Measurements from ENCODE around the gene MAP2.

MAP2 gene

GRCh38 chr2:209638346-209638745 is 214.5 kb downstream of the MAP2 start:
- DNase-seq: no peak

- DNase-seq: no peak
These were observed 216.5 kb downstream of the MAP2 start for GRCh38 chr2:209640358-209640757.

GRCh38 chr2:209642146-209642820 is 218.4 kb downstream of the MAP2 start:
- no peak for DNase-seq

- DNase-seq: no peak
These were observed 221.0 kb downstream of the MAP2 start for GRCh38 chr2:209644842-209645241.

DNA sequence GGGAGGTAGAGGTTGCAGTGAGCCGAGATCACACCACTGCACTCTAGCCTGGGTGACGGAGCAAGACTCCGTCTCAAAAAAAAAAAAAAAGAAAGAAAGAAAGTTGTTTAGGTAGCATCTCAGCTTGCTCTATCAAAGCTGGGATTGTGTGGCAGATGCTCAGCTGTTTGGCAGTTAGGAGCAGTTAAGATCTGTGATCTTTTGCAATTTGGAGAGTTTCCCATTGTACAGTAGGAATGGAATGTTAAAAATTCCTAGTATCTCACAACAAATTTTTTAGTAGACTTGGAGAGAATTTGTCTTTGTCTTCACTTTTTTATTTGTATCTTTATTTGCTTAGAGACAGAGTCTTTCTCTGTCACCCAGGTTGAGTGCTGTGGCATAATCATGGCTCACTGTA is 224.9 kb downstream of the MAP2 start:
- DNase-seq: no peak

GRCh38 chr2:209653134-209653533 is 229.3 kb downstream of the MAP2 start:
- DNase-seq: no peak

GRCh38 chr2:209661286-209661894 is 237.5 kb downstream of the MAP2 start:
- DNase-seq: peak in 42 of 56 donors; percentile 4 to 70 (median 34)

DNA sequence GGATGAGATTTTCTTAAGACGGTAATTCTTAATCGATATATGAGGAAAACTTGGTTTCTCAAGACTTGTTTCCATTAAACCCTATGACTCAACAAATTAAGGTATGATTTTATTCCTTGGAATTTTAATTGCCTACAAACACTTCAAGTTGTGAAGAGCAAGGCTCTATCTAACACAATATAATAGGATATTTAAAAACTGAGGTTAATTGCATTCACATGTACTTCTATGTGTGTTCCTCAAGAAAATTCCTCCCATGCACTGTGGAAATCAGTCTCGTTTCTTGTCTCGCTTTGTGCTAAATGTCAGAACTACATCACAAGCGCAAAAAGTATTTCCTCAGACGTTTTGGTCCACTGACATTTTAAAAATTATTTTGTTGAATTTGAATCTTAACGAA is 238.2 kb downstream of the MAP2 start:
- DNase-seq: no peak

GRCh38 chr2:209663139-209663538 is 239.3 kb downstream of the MAP2 start:
- DNase-seq: peak in 7 of 56 donors; percentile 2 to 33 (median 7)

GRCh38 chr2:209663656-209664055 is 239.8 kb downstream of the MAP2 start:
- DNase-seq: no peak

GRCh38 chr2:209666296-209666695 is 242.4 kb downstream of the MAP2 start:
- no peak for DNase-seq

GRCh38 chr2:209671020-209671680 is 247.3 kb downstream of the MAP2 start:
- DNase-seq: no peak

GRCh38 chr2:209673811-209674210 is 250.0 kb downstream of the MAP2 start:
- DNase-seq: no peak

DNA sequence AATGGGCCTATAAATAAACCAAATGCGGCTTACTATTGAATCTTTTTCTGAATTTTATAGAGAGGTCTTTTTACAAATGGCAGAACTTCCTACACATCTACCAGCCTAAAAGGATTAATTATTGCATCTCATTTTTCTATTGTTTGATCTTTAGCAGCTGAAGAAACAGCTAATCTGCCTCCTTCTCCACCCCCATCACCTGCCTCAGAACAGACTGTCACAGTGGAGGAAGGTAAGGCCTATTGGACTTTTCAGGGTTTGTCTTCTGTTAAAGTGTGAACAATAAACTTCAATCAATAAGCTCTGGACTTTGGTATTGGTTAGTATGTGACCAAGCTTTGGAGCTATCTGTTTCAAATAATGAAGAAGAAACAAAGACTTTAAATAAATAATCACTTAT is 256.7 kb downstream of the MAP2 start:
- DNase-seq: no peak

DNA sequence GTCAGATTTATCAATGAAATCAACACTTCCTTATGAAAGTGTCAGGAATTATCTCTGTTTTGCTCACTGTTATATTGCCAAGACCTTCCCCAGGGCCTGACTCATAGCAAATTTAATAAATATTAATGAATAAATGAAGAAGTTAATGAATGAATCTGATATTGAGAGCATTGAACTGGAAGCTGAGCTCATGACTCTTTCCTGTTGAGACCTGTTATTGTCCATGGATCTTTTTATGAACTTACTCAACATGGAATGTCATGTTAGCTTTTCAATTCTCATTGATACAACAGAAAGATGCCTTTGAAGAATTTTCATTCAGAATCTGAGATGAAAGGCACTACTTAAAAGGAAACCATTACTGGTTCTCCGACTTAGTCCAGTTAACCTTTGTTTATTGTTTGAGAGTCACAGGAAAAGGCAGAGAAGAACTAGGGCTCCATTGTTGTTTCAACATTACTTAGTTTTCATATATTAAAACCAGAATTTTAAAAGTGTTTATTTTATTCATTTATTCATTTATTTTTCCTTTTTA is 257.4 kb downstream of the MAP2 start:
- no peak for DNase-seq

- DNase-seq: no peak
These were observed 258.8 kb downstream of the MAP2 start for GRCh38 chr2:209682646-209683045.

GRCh38 chr2:209685340-209685739 is 261.5 kb downstream of the MAP2 start:
- no peak for DNase-seq

- DNase-seq: peak in 3 of 56 donors; percentile 9 to 43 (median 16)
These were observed 262.1 kb downstream of the MAP2 start for GRCh38 chr2:209685963-209686362.

GRCh38 chr2:209686448-209686847 is 262.6 kb downstream of the MAP2 start:
- DNase-seq: no peak

DNA sequence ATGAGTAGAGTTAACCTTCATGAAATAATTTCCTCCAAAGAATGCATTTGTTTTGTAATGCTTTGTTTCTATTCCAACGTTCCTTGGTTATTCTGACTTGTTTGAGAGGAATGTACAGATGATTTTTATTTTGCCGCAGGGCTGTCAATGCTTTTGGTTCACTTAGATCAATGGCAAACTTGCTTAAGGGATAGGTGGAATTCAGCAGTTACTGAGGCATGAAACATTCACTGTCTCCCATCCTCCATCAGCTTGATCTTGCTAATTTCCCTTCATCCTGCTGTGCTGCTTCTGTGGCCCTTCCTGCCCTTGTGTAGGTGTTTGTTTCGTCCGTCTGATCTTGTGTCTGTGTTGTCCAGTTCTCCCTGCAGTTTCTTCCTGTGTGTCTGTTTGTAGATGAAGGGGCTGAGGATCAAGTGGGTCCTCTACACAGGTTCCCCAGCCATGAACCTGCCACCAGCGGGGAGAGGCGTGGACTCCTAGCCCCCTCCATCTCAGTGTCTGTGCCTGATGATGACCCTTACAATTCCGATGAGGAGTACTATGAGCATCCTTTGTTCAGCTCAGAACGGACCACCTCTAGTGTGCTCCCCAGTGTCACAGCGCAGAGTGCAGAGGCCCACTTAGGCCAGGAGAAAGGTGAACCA is 263.6 kb downstream of the MAP2 start:
- no peak for DNase-seq

- DNase-seq: no peak
These were observed 264.5 kb downstream of the MAP2 start for GRCh38 chr2:209688385-209688784.
